IPS-15b (cell line): ENCODE results near the gene ARIH1.

Experiments used
- H3K27me3 ChIP-seq: one replicate; pipeline ENCODE4 v1.6.1; 2013; ENCODE audit warnings: low read length; ENCODE audit not compliant: control insufficient read depth, insufficient read depth
- H3K36me3 ChIP-seq: one replicate; pipeline ENCODE4 v1.6.1; 2013; ENCODE audit warnings: low read length; ENCODE audit not compliant: control insufficient read depth, insufficient read depth
- H3K4me1 ChIP-seq: one replicate; pipeline ENCODE4 v1.6.1; 2013; ENCODE audit warnings: mild to moderate bottlenecking, low read length; ENCODE audit not compliant: control insufficient read depth, insufficient read depth
- H3K4me3 ChIP-seq: one replicate; pipeline ENCODE4 v1.5.1; 2013; ENCODE audit warnings: low read depth, low read length
- H3K9ac ChIP-seq: one replicate; pipeline ENCODE4 v1.6.1; 2013; ENCODE audit warnings: low read depth, mild to moderate bottlenecking, low read length
- H3K9me3 ChIP-seq: one replicate; pipeline ENCODE4 v1.6.1; 2013; ENCODE audit warnings: mild to moderate bottlenecking, low read length; ENCODE audit not compliant: control insufficient read depth, insufficient read depth

The ARIH1 gene

DNA sequence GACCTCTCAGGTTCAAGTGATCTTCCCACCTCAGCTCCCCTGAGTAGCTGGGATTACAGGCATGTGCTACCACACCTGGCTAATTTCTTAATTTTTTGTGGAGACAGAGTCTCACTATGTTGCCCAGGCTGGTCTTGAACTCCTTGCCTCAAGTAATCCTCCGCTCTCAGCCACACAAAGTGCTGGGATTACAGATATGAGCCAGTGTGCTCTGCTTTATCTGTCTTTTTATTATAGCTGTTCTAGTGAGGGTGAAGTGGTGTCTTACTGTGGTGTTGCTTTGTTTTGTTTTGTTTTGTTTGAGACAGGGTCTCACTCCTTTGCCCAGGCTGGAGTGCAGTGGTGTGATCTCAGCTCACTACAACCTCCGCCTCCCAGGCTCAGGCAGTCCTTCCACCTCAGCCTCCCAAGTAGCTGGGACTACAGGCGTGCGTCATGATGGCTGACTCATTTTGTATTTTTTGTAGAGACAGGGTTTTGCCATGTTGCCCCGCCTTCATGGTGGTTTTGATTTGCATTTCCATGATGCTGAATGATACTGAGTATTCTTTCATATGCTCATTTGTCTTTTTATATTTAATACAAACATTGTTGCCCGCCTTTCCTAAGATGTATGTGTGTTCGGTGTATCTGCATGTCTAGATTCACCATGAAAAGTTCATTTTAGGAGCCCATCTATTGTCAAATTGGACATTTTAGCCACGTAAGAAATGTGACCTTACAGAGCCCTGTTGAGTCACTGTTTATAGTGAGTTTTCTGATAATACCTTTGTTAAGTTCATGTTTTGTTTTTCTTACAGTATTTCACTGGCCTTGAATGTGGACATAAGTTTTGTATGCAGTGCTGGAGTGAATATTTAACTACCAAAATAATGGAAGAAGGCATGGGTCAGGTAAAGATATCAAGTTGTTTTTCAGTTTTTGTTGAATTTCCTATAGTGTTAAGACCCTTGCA is 80.6 kb downstream of the ARIH1 start:
- no peaks in the 10 kb centered on the region for H3K9me3 ChIP-seq
- H3K36me3 ChIP-seq, result no peaks in the 10 kb centered on the region
- H3K9ac ChIP-seq, result no peak overlapping the region
- no peak overlapping the region for H3K4me3 ChIP-seq
- no peaks in the 10 kb centered on the region for H3K27me3 ChIP-seq
- no peaks in the 10 kb centered on the region for H3K4me1 ChIP-seq

DNA sequence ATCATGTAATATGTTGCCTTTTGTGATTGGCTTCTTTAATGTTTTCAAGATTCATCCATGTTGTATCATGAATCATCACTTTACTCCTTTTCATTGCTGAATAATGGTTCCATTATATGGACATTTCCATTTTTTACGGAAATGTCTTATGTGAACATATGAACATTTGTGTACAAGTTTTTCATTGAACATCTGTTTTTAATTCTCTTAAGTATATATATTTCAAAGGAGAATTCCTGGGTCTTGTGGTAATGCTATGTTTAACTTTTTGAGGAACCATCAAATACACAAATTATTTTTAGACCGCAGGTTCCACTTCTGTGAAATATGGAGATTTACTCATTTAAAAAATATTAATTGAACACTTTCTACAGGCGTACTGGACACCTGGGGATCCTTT is 85.7 kb downstream of the ARIH1 start:
- no peaks in the 10 kb centered on the region for H3K36me3 ChIP-seq
- H3K4me1 ChIP-seq, result no peaks in the 10 kb centered on the region
- H3K4me3 ChIP-seq, result no peak overlapping the region

DNA sequence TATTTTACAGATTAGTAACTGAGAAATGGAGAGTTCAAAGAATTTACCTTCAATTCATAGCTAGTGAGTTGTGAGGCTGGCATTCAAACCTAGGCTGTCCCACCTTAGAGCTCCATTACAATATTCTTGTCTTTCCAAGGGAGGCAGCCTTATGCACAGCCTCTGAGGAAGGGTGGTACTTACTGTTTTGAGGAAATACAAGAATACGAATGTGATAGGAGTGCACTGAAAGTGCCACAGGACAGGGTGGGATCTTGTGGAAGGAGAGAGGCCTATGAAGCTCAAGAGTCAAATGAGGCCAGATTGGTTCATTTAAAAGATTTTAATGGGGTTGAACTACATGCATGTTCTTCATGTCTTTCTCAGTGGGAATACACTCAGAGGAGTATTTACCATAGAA is 86.3 kb downstream of the ARIH1 start:
- H3K9ac ChIP-seq, result no peak overlapping the region
- no peaks in the 10 kb centered on the region for H3K4me1 ChIP-seq
- H3K27me3 ChIP-seq, result no peaks in the 10 kb centered on the region
- no peaks in the 10 kb centered on the region for H3K9me3 ChIP-seq
- H3K36me3 ChIP-seq, result no peaks in the 10 kb centered on the region
- no peak overlapping the region for H3K4me3 ChIP-seq

More for the DNA sequence above, 85.7 kb downstream of the ARIH1 start:
- Histone ChIP-seq H3K9me3 (no peaks in the 10 kb centered on the region), H3K9ac (no peak overlapping the region), H3K27me3 (no peaks in the 10 kb centered on the region)

DNA sequence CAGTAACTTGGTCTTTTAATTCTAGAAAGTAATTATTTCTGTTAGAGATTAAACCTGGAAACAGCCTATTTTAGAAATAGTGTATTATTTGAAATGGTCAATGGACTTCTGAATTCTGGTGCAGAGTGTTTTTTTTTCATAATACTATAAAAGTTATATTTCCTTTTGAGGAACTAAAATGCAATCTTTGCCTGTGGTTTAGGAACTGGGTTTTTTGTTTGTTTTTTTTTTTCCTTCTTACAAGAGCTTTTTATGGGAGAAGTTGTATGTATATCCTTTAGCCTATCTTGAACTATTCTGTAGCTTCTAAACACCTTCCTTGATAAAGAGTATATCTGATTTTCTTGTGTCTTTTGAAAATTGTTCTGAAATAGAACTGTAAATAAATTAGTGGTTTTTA is 88.3 kb downstream of the ARIH1 start:
- Histone ChIP-seq H3K36me3 (no peaks in the 10 kb centered on the region), H3K27me3 (no peaks in the 10 kb centered on the region), H3K9me3 (no peaks in the 10 kb centered on the region), H3K4me3 (no peak overlapping the region), H3K4me1 (no peaks in the 10 kb centered on the region), H3K9ac (no peak overlapping the region)

DNA sequence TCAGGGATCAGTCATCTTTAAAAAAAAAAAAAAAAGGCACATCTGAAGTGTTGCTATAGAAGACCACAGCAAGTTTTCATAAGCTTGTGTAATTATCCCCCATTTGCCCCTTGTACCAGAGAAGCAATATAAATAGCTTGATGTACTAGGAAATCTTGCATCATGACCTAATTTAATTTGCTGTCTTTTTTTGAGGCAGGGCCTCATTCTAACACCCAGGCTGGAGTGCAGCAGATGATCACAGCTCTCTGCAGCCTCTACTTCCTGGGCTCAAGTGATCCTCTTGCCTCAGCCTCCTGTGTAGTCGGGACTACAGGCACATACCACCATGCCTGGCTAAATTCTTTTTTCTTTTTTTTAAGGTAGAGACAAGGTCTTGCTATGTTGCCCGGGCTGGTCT is 88.7 kb downstream of the ARIH1 start:
- Histone ChIP-seq H3K9me3 (no peaks in the 10 kb centered on the region), H3K4me3 (no peak overlapping the region), H3K9ac (no peak overlapping the region), H3K27me3 (no peaks in the 10 kb centered on the region), H3K36me3 (no peaks in the 10 kb centered on the region), H3K4me1 (no peaks in the 10 kb centered on the region)

DNA sequence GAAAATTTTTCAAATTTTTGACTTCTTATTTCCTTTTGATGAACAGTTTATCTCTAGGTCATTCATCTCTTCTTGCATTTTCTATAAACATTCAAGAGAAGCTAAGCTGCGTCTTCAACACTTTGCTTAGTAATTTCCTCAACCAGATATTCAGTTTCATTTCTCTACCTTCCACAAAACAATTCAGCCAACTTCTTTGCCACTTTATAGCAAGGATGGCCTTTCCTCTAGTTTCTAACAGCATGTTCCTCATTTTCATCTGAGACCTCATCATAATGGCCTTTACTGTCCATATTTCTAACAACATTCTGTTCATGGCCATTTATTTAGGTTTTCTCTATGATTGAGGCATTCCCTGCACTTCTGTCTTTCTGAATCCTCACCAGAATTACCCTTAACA is 90.0 kb downstream of the ARIH1 start:
- no peaks in the 10 kb centered on the region for H3K9me3 ChIP-seq
- H3K27me3 ChIP-seq, result no peaks in the 10 kb centered on the region
- no peaks in the 10 kb centered on the region for H3K36me3 ChIP-seq
- H3K4me3 ChIP-seq, result no peak overlapping the region
- no peak overlapping the region for H3K9ac ChIP-seq
- H3K4me1 ChIP-seq, result no peaks in the 10 kb centered on the region

DNA sequence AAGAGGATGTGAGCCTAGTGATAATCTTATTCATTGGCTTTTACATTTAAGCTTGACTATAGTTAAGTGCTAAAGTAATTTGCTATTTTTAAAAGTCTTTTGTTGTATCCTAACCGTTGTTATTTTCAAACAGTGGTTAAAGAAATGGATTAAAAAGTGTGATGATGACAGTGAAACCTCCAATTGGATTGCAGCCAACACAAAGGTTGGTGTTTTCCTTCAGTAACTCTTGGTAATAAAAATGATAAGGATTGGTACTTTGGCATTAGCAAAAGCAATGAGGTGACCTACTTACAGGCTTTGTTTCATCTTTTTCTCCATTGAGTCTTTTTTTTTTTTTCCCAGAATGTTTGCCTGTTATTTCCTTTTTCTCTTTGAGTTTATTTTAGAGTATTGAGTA is 92.8 kb downstream of the ARIH1 start:
- Histone ChIP-seq H3K9me3 (no peaks in the 10 kb centered on the region), H3K36me3 (no peaks in the 10 kb centered on the region)

DNA sequence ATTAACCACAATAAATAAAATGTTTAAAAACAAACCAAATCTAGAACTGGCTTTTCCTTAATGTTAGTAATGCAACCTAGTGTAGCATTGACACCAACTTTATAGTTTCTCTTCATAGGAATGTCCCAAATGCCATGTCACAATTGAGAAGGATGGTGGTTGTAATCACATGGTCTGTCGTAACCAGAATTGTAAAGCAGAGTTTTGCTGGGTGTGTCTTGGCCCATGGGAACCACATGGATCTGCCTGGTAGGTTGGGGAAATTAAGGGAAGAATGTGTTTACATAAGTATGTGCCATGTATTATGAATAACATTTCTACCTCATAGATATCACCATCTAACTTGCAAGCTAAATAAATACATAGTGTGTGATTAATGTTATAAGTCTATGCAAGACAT is 95.9 kb downstream of the ARIH1 start:
- no peaks in the 10 kb centered on the region for H3K4me1 ChIP-seq
- H3K9ac ChIP-seq, result no peak overlapping the region
- H3K4me3 ChIP-seq, result no peak overlapping the region
- no peaks in the 10 kb centered on the region for H3K9me3 ChIP-seq
- peaks cover 4% of the 10 kb centered on the region for H3K36me3 ChIP-seq
- H3K27me3 ChIP-seq, result no peaks in the 10 kb centered on the region

More for the DNA sequence above, 92.8 kb downstream of the ARIH1 start:
- Histone ChIP-seq H3K27me3 (no peaks in the 10 kb centered on the region), H3K4me3 (no peak overlapping the region), H3K4me1 (no peaks in the 10 kb centered on the region), H3K9ac (no peak overlapping the region)

DNA sequence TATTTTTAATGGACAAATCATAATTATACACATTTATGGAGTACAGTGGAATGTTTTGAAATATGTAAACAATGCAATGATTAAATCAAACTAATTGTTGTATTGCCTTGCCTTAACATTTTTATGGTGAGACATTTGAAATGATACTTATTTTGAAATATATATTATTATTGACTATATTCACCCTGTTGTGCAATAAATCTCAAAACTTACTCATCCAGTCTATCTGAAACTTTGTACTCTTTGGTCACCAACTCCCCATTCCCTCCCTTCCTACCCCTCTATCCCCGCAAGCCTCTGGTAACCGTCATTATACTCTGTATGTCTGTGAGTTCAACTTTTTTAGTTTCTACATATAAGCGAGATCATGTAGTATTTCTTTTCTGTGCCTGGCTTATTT is 105.7 kb downstream of the ARIH1 start:
- H3K36me3 ChIP-seq, result peaks cover 16% of the 10 kb centered on the region
- H3K27me3 ChIP-seq, result no peaks in the 10 kb centered on the region
- H3K4me1 ChIP-seq, result no peaks in the 10 kb centered on the region
- H3K9me3 ChIP-seq, result no peaks in the 10 kb centered on the region
- no peak overlapping the region for H3K9ac ChIP-seq
- H3K4me3 ChIP-seq, result no peak overlapping the region

DNA sequence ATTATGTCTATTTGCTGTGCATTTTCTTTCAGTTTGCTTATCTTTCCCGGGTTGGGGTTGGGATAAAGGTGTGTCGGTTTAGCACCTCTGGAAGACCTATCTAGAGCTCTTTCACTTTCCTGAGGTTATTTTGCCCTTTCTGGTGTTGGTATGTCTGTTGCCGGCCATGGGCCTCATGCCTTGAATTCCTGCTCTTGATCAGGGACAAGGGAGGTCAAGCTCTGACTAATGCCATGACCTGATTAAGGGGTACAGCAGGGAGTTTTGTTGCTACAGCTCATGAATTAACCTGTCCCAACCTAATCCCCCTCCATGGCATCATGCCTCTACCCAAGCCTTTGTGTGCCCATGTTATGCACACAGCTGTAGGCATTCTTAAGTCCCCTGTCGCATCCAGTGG is 109.9 kb downstream of the ARIH1 start:
- Histone ChIP-seq H3K4me3 (no peak overlapping the region), H3K36me3 (peaks cover 6% of the 10 kb centered on the region), H3K9me3 (no peaks in the 10 kb centered on the region), H3K4me1 (no peaks in the 10 kb centered on the region), H3K9ac (no peak overlapping the region), H3K27me3 (no peaks in the 10 kb centered on the region)

DNA sequence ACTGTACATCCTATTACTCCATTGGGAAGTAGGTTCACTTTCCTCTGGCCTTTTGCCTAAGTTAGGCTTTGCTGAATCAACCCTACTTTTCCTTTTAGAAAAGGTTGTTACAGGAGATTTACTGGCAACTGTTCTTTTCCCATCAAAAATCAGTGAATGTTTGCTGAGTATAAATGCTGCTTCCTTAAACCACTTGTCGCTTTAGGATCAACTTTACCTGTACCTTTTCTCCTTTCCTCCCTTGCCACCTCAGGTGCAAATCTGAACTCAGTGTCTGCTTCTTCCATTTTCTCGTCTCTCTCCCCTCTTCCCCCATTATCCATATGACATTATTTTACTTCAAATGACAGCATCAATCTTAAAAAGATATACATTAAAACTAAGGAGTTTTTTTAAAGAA is 110.9 kb downstream of the ARIH1 start:
- Histone ChIP-seq H3K27me3 (no peaks in the 10 kb centered on the region), H3K36me3 (peaks cover 4% of the 10 kb centered on the region), H3K4me3 (no peak overlapping the region), H3K9ac (no peak overlapping the region), H3K4me1 (no peaks in the 10 kb centered on the region), H3K9me3 (no peaks in the 10 kb centered on the region)

DNA sequence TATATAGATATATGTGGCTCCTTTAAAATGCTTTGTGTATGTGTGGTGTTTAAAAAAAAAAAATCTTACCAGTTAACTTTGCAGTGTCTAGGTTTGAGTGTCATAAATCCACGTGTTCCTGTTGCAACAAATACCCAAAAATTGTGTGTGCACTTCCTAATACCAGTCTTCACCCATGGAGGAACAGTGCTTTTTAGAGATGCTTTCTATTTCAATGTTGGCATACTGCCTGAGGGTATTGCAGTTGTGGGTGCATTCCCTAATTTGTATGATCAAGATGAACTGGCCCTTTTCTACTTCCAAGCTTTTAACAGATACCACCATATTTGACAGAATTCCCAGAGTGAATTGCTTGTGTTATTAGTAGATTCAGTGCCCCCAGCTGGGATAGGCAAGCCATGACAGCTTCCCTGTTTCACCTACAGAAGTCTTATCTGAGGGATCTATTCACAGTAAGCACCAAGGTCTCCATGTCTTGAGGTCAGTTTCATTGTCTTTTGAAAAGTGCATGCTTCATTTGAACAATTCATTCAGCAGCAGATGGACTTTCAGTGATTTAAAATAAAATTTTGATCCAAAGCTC is 111.4 kb downstream of the ARIH1 start:
- Histone ChIP-seq H3K9ac (no peak overlapping the region), H3K36me3 (peaks cover 3% of the 10 kb centered on the region), H3K9me3 (no peaks in the 10 kb centered on the region), H3K4me1 (no peaks in the 10 kb centered on the region), H3K4me3 (no peak overlapping the region), H3K27me3 (no peaks in the 10 kb centered on the region)
